HG03108 (cell line): Measurements from ENCODE around the gene TLR5.

Experiments
- ATAC-seq: cut with Tn5 transposase; IDR thresholded peaks from one replicate; pipeline ENCODE4 v1.9.1; 2021; ENCODE audit warnings: moderate library complexity; ENCODE audit not compliant: unreplicated experiment

The TLR5 gene

DNA sequence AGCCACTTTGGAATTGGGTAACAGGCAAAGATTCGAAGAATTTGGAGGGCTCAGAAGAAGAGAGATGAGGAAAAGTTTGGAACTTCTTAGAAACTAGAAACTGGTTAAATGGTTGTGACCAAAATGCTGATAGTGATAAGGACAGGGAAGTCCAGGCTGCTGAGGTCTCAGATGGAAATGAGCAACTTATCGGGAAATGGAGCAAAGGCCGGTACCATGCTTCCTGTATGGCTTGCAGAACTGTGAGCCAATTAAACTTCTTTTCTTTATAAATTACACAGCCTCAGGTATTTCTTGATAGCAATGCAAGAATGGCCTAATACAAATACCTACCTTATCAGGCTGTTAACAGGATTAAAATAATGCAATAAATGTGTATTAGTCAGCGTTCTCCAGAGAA lies 9.4 kb upstream of the TLR5 start:
- ATAC-seq = no peak

DNA sequence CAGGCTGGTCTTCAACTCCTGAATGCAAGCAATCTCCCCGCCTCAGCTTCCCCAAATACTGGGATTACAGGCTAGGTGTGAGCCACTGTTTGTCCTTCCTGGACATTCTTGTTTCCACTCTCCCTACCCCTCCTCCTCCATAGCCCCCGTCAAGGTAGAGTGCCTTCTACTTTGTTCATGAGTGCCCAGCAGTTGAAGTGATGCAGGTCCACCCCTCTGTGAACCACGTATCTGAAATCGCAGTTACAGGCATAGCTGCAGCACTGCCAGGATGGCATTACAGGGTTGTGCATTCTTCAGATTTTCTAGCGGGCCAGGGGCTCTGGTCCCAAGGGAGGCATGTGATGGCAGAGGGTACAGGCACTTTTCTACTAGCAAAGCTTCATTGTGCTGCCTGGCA lies 7.4 kb upstream of the TLR5 start:
- ATAC-seq = no peak

DNA sequence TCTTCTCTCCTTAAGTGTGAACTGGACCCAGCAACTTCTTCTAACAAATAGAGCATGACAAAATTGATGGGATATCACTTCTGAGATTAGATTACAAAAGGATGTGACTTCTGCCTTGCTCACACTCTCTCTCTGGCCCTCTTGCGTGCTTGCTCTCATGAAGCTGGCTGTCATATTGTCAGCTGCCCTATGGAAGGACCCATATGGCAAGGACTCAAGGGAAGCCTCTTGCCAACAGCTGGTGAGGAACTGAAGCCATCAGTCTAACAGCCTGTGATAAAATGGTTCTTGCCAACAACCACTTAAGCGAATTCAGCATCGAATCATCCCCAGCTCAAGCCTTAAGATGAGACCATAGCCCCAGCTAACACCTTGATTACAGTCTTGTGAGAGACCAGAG lies 4.8 kb upstream of the TLR5 start:
- ATAC-seq = no peak

DNA sequence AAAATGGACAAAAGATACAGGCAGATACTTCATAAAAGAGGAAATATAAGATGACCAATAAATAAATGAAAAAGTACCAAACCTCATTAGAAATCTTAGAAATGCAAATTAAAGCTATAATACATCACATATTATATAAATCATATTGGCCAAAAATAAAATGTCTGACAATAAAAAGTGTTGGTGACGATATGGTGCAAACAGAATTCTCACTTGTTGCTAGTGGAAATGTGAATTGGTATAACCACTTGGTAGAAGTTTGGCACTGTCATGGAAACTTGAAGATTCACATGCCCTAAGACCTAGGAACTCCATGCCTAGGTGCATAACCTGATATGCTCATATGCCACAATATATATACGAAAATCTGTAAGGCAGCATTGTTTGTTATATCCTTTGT lies 4.4 kb upstream of the TLR5 start:
- no peak for ATAC-seq

DNA sequence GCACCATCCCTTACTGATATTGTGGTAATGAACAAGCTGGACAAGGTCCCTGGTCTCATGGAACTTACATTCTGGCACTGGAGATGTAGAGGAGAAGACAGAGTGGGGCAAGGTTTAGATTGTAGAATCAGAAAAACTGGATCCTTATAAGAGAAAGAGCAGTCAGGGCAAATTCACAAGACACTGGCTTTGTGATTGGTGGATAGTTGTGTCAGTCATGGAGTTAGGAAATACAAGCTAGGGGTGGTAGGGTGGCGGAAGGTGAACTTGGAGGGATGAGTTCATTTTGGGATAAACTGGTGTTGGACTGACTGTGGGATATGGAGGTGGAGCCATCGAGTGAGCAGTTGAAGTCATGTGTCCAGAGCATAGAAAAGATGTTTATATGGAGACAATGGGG lies 3.7 kb upstream of the TLR5 start:
- ATAC-seq = no peak

DNA sequence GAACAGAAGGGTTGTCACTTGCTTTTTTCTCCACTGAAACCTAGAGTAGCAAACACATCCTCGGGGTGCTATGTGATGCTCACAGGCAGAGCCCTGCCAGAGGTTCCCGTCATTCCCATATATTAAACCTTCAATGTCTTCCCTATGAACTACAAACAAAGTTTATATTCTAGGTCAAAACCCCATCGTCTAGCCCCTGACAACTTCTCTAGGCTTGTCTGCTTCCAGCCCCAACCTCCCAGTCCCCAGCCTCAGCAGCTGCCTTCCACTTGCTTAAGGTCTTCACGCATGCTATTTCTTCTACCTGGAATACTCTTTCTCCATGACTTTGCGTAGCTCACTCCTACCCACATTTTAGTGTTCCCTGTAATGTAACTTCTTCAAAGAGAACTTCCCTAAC lies 1.9 kb upstream of the TLR5 start:
- no peak for ATAC-seq

DNA sequence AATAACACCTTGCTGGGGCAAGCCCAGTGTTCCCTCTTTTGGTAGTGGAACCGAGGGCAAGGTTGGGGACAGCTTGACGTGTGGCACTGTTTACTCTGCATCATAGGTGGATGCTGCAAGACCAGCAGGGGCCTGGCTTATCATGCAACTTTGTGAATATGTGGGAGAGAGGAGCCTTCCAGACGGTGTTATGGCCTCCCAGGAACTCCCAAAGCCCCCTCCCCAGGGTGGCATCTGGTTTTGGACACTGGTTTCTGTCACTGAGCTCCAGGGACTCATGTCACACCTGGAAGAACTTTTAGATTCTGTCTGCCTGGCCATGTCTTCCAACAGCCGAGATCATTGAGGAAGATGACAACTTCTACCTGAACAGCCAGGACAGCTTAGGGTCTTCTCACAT lies 1.4 kb upstream of the TLR5 start:
- no peak for ATAC-seq

DNA sequence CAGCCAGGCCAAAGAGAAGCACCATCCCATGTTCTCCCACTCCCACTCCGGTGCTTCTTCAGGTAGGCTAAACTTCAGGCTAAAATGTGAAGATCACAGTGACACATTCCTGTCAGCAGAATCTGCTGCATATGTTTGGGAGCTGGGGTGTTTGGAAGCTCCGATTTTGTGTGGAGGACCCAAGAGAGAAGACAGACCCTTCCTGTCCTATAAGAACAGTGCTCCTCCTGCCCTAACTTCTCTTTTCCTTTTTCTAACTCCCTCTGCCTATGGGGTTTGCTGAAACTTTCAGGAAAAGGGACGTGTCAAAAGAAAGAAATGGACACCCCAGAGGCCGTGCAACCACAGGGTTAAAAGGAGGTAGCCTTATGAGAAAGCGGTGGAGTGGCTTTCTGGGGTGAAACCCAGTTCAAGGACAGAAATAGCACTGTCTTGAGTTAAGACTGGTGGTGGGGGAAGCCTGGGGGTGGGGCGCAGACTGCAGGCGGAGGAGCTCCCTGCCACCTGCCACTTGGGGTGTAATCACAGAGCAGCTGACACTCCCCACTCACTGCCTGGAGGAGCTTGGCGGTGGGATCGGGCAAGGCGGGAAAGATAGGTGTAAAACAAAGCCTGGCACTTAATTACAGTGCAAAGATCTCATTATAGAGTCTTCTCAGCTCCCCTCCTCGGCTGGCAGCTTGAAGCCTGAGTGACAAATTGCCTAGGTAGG lies 645 bp upstream of the TLR5 start:
- ATAC-seq = no peak

DNA sequence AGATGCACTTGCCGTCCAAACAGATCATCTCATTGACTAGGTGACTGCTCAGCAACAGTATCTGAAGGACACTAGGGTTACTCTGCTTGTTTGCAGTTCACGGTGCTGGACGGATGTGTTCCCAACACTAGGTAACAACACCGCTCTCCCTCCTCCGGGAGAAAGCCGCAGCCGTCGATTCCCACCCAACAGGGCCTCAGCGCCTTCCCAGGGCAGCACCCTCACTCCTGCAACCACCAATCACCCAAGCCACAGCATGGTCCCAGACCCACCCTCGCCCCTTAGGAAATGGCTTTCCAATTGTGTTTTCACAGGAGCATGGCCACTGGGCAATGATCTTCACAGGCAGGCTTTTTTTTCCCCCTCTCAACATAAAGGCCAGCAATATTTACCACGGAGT lies 779 bp downstream of the TLR5 start:
- ATAC-seq = no peak

DNA sequence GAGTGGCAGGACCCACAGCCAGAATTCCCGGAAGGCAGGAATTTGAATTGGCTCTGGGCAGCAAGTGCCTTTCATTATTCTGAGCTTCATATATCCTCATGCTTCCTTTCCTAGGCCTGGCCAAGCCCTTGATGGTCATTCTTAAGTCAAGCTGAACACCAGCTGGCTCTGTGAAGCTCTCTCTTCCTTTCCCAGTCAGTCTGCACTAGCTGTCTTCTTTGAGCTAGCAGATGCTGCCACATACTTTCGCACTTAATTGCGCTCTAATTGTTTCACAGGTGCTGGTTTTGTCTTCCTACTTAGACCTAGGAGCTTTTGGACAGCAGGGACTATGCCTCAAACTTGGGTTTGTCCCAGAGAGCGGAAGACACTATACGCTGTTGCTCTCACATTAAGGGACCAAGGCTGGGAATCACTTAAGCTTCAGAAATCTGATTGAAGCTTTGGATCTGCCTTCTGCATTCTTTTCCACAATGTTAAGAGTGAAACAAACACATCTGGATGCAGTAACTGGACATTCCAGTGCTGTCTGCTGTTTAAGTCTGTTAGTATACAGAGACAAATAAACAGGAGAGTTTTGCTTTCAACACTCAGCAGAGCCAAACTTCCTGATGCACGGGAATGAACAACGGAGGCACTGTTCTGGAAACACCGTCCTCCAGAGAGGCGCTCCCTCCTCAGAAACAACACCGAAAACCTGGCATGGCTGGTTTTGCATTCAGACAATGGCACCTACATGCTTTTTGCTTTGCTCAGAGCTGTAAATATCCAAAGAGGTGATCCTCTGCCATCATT lies 2.2 kb downstream of the TLR5 start:
- ATAC-seq = no peak

DNA sequence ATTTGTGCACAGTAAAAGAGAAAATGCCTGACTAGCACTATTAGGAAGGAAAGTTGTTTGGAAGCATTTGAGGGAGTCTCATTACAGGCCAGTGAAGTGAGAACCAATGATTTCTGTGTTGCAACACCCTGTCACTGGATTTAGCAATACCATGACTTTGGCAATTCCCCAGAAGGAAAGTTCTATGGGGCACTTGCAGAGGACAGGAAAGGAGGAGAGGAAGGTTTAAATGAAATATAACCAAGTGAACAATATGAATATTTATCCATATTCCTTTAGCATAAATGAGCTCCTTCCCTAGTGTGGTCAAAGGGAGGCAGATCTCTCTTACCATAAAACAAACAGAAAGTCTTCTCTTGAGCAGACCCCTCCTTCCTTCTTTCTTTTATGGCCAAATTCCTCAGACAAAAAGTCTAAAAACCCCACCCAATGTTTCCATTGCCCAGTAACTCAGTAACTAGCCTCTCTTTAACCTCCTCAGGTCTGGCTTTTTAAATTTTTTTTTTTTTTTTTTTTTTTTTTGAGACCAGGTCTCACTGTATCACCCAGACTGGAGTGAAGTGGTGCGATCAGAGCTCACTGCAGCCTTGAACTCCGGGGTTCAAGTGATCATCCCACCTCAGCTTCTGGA lies 5.5 kb downstream of the TLR5 start:
- no peak for ATAC-seq

DNA sequence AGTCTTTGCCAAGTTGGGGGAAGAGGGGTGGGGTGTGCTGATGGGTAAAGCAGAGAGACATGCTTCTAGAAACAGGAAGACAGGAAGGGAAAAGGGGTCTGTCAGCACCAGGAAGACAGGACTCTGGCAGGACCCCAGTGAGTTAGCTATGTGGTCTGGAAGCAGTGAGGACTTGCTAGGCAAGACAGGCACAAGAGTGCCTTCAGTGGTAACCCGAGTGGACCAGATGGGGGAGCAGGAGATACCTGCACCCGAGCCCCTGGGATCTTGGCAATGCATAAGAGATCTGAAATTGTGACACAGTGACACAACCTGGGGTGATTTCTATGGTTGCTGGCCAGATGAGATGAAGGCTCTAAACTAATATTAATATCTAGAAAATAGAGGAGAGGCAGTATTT lies 7.0 kb downstream of the TLR5 start:
- no peak for ATAC-seq

DNA sequence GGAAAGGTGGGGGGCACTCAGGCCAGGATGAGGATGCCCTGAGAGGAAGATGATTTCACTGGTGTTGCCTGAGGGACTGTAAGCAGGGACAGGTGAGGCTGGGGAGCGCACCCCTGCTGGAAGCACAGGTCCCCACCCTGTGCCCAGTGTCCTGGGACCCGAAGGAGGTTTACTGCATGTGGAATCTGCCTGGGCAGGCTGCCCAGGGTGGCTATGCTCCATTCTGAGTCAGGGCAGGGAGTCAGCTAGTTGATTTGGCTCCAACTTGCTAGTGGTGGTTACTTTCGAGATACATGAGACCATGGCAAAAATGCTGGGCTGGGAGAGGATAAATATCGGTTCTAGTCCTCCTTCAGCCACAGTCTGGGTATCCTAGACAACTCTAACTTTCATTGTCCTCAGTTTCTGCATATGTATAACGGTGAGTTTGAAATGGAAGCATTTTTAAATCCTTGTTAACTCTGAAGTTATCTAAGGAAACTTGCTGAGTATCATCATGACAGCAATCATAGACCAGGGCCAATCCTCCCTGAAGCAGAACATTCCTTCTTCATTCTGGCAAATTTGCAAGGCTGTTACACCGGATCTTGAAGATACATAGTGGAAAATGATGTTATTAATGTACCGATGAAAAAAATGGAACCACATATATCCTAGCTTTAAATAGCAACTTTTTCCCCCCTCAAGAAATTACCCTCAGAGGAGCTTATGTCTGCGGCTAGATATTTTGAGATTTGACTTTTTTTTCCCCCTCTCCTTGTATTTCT lies 7.7 kb downstream of the TLR5 start:
- no peak for ATAC-seq

DNA sequence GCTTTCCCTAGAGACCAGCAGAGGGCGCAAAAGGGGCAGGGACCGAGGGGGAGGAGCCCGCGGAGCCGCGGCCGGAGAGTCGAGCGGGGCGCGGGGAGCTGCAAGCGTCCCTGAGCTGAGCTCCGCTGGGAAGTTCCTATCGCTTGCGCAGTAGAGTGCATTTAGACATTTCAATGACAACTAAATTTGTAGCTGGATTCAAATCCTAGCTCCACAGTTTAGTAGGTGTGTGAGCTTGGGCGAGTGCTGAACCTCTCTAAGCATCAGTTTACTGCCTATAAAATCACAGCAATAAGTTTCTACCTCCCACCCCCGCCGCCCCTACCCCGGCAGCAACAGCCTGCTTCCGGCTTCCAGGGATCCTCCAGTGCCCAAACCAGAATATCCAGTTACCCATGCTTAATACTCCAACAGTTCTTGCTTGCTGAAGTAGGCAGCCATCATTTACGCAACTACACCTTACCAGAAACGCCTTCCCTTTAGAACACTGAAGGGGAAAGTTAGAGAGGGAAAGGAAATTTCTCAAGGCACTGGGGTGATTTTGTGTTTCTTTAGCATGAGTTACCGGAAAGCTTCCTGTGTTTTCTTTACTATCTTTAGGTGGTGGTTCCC lies 9.1 kb downstream of the TLR5 start:
- peak; percentile 76 for ATAC-seq

DNA sequence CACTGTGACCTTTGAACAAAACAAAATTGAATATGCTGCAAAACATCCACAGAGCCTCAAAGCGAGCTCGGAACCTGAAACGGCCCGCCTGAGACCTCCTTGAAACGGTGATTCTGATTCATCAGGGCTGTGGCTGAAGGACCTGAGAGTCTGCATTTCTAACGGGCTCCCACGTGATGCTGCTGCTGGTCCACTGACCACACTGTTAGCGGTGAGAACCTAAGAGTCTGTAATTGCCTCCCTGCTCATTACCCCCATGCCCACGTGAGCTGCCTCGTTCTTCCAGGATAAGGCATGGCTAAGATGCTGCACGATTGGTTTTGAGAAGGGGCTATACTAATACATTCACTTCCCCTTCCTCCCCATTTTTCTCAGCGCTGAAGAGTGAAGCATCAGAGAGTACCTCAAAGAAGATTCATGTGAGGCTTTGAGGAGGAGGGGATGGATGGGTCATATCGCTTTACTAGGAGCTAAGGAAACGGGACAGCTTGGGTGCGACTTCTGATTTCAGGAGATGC lies 9.7 kb downstream of the TLR5 start:
- no peak for ATAC-seq

DNA sequence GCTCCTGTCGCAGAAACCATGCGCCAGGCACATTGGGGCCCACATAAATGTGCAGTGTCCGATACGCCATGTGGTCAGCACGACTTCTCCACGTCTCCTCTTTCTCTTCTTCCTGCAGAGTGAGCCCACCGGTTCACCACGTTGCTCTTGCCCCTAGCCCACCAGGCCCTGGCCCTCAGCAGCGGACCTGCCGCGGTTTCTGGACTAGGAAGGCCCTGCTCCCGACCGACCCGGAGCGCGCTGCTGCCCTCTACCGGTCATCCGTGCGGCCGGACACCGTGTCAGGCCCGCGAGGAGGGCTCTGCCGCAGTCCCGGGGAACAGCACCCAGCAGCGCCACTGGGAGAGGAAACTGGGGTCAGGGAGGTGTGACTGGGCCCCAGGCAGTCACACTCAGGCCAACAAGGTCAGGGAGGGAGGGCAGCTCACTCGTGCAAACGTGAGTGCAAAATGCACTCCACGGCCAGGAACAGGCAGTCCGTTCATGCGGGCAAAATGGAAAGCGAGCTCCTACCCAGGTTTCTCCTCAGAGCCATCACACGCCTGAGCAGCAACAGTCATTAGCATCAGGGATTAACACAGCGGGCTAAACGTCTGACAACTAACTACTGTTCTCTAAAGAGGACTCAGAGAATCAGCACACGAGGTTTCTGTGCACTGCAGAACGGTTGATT lies 13.7 kb downstream of the TLR5 start:
- ATAC-seq = no peak

DNA sequence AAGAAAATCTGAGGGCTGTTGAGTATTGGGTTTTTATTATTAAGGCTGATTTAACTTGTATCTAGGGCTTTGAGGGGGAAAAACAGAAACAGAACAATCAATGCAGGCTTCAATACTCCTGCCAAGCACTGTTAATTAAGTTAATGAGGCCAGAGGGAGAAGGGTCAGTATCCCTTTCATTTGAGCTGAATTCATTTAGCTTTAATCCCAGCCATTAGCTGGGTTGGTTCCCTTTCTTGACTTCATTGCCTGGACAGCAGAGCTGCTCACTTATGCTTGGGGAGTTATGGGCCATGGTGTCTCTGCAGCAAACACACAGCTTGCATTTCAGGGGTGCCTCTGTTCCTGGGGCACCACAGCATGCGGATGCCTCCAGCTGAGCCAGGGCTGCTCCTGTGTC lies 16.3 kb downstream of the TLR5 start:
- no peak for ATAC-seq

DNA sequence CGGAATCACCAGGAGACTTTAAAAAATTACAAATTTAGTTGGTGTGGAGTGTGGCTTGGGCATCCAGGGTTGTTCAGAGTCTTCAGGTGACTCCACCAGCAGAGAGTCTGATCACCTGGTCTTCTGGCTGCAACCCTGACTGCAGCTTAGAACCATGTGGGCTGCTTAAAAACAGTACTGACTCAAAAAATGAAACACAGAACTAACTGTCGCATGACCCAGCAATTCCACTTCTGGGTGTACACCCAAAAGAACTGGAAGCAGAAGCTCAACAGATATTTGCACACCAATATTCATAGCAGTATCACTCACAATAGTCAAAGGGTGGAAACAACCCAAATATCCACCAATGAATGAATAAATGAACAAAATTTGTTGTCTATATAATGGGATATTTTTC lies 17.3 kb downstream of the TLR5 start:
- ATAC-seq = no peak

DNA sequence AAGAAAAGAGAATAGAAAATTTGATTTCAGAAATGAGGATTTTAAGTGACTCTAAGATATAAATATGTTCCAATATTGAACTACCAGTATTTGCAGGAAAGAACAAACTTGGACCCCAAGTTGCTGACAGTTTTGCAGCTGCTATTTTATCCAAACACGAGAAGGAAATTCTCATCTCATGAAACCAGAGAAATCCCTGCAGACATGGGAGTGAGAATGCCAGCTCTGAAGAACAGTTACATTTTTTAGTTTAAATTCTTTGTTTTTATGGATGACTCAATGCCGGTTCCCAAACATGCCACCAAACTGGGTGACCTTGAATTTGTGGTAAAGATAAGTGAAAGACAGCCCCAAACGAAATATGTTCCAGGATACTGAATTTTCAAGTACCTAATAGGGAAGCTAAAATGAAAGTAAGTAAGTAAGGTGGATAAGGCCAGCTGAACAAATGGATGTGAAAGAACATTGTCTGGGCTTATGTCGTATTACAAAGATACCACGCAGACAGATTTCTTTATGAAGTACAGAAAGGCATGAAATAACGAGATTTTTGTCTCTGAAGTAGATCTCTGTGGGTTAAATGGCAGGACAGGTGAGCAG lies 19.9 kb downstream of the TLR5 start:
- no peak for ATAC-seq

DNA sequence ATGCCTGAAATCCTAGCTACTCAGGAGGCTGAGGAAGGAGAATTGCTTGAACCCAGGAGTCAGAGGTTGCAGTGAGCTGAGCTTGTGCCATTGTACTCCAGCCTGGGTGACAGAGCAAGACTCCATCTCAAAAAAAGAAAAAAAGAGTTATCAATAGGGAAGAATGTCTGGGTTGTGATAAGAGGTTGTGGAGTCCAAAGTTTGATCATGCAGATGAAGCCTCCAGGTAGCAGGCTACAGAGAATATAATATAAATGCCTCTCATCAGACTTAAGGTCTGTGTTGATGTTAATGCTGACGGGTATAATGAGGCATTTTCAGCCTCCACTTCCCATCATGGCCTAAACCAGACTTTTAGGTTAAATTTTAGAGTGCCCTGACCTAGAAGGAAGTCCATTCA lies 24.6 kb downstream of the TLR5 start:
- no peak for ATAC-seq
